Choroid plexus epithelial cell (primary cell): ENCODE results near the gene GRAMD2A.

Experiments used
- DNase-seq: peaks from one replicate; pipeline ENCODE4 v3.0.0-alpha.2; 2010; ENCODE audit warnings: low read depth
- H3K4me3 ChIP-seq: 2 replicates; pipeline ENCODE4 v1.5.1; 2011; ENCODE audit warnings: low read depth, mild to moderate bottlenecking, control low read depth, low read length, moderate library complexity
- TF ChIP-seq, protein P1 (sequence below): conservative IDR thresholded peaks from 2 replicates; pipeline ENCODE4 v1.5.1; 2011; ENCODE audit warnings: low read depth, mild to moderate bottlenecking, control low read depth, inconsistent platforms, low read length, moderate library complexity

Gene GRAMD2A

DNA sequence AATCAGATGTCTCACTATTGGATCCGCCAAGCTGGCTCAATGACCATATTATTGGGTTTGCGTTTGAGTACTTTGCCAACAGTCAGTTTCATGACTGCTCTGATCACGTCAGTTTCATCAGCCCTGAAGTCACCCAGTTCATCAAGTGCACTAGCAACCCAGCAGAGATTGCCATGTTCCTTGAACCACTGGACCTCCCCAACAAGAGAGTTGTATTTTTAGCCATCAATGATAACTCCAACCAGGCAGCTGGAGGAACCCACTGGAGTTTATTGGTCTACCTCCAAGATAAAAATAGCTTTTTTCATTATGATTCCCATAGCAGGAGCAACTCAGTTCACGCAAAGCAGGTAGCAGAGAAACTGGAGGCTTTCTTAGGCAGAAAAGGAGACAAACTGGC is 57.9 kb downstream of the GRAMD2A start:
- TF ChIP-seq, protein P1, sequence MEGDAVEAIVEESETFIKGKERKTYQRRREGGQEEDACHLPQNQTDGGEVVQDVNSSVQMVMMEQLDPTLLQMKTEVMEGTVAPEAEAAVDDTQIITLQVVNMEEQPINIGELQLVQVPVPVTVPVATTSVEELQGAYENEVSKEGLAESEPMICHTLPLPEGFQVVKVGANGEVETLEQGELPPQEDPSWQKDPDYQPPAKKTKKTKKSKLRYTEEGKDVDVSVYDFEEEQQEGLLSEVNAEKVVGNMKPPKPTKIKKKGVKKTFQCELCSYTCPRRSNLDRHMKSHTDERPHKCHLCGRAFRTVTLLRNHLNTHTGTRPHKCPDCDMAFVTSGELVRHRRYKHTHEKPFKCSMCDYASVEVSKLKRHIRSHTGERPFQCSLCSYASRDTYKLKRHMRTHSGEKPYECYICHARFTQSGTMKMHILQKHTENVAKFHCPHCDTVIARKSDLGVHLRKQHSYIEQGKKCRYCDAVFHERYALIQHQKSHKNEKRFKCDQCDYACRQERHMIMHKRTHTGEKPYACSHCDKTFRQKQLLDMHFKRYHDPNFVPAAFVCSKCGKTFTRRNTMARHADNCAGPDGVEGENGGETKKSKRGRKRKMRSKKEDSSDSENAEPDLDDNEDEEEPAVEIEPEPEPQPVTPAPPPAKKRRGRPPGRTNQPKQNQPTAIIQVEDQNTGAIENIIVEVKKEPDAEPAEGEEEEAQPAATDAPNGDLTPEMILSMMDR, result no peak
- H3K4me3 ChIP-seq, result no peak overlapping the region
- DNase-seq, result no peak

DNA sequence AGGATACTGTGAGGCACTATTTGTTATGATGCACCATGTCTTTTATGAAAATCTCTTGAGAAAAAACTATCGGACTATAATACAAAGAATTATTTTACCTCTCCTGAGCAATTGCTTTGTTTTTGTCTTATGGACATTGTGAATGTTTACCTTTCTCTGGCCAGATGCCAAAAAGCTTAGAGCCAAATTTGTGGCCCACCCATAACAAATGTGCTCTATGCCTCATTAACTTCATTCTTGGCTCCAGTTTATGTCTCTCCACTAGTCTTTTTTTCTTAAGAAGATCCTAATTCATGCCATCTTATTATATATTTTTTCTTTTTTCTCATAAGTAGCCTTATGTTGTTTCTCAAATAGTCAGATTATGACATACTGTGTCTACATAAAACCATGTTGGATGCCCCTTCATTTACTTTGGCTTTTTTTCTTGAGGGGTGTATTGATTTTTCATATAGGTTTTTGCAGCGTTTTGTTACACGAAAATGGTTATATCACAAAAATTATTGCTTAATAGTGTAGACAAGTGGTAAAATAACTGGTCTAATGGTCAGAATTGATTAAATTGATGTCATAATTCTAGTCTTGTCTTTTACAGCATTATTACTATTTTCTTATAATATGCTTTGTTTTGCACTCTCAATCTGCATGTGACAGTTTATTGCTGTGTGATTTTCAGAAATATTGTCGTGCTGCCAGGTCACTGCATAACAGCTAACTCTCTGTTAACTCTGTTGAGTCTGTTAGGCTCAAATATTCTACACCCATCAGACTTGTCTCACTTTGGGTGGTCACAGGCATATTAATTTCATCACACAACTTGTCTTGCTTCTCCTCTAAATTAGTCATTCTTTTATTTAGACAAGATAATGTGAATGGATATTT is 61.2 kb downstream of the GRAMD2A start:
- H3K4me3 ChIP-seq, result no peak overlapping the region
- DNase-seq, result no peak
- TF ChIP-seq, protein P1, result no peak

DNA sequence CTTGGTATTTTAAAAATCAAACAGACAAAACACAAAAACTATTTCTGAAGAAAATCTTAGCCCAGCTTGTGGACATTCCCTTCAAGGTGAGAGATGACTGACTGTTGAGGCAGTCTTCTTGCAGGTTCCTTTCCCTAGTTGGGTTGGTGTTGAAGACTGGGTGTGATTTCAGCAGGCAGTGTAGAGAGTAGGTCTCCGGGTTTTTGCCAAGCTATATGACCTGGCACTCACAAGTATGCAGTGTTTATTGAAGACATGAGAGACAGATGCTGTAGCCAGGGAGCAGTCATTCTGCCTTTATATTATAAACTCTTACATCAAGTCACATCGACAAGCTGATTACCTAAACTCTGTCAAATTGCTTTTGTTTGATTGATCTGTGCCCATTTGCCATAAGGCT is 61.9 kb downstream of the GRAMD2A start:
- TF ChIP-seq, protein P1, result no peak
- no peak overlapping the region for H3K4me3 ChIP-seq
- DNase-seq, result no peak

DNA sequence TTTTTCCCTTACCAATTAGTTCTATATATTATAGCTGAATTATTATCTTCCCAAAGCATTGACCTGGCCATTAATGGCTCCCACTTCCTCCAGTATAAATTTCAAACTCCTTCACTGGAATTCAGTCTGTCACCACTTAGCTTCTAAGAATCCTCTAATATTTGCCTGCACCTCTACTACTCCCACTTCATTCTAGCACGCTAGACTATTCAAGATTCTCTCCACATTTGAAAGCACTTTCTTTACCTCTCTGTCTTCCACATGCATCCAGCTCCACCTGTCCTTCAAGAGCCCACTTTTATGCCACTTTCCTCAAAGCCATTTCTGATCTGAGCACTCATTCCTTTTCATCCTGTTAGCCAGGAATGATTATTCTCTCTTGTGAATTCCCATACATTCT is 64.4 kb downstream of the GRAMD2A start:
- TF ChIP-seq, protein P1, result no peak
- no peak overlapping the region for H3K4me3 ChIP-seq
- DNase-seq, result no peak

DNA sequence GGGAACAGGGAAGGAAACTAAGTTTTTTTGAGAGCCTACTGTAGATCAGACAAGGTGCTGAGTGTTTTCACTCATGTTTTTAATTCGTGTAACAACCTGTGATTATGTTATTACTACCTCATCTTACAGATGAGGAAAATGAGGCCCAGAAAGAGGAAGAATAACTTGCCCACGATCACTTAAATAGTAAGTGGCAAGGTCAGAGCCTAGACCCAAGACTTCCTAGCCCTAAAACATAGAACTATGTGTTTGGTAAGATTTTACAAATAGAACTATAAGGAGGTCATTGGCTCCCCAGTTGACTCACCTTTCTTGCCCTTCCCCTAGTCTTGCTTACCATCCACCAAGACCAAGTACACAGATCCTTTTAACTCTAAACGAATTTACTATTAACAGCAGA is 65.7 kb downstream of the GRAMD2A start:
- no peak for DNase-seq
- TF ChIP-seq, protein P1, result no peak
- no peak overlapping the region for H3K4me3 ChIP-seq

DNA sequence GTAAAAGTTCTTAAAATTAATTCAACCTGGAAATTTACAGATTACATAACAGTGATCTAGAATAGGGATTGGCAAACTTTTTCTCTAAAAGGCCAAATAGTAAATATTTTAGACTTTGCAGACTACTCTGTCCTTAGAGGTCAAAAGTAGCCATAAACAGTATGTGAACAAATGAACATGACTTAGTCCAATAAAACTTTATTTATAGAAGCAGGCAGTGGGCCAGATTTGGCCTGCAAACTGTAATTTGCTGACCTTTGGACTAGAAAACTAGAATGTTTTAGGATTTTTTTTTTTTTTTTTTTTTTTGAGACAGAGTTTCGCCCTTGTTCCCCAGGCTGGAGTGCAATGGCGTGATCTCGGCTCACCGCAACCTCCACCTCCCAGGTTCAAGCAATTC is 67.3 kb downstream of the GRAMD2A start:
- no peak for DNase-seq
- no peak overlapping the region for H3K4me3 ChIP-seq
- TF ChIP-seq, protein P1, result no peak

DNA sequence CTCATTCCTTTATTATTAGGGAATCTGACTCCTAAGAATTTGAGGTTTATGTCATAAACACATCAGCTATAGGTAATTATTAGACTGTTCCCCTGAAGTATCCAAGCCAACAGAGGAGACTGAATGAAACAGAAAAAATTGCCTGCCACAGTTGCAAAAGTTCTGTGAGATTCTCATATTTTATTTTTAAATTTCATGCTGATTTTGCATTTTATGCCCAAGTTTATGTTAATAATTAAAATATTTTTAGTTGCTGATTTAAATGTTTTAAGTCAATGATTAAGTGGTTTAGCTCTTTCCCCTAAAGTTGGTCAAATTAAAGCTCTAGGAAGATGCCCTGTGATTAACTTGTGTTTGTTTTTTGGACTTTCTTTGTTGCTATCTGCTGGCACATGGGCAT is 69.2 kb downstream of the GRAMD2A start:
- DNase-seq, result no peak
- no peak overlapping the region for H3K4me3 ChIP-seq
- TF ChIP-seq, protein P1, result no peak
